CD4-positive, CD25-positive, alpha-beta regulatory T cell (primary cell): ENCODE results near the gene MYO5B. TPM values are rescaled to one million over a fixed set of nuclear protein-coding genes. Genes with fewer than 3 reads are reported as not detected.

Source experiments
- ATAC-seq, 2 donors: fragments of 150-1000 bp; cut with Tn5 transposase; one replicate each; pipeline ENCODE4 v1.10.0; 2021; ENCODE audit warnings: low read depth in 2 of 2, moderate number of reproducible peaks in 2 of 2, moderate library complexity in 1 of 2
- DNase-seq, 3 donors: peaks; one replicate each; pipeline versions ENCODE4 v3.0.0 to v3.0.0-alpha.2; 2012 to 2022; ENCODE audit warnings: mixed read lengths in 1 of 3
- H3K27ac ChIP-seq: one replicate; pipeline ENCODE4 v1.7.0; 2013; ENCODE audit warnings: mild to moderate bottlenecking, low read length; ENCODE audit not compliant: insufficient read depth, poor library complexity, severe bottlenecking
- H3K27me3 ChIP-seq: one replicate; pipeline ENCODE4 v1.7.0; 2013; ENCODE audit warnings: low read length; ENCODE audit not compliant: control insufficient read depth, insufficient read depth
- H3K36me3 ChIP-seq: one replicate; pipeline ENCODE4 v1.7.0; 2013; ENCODE audit warnings: mild to moderate bottlenecking, low read length, moderate library complexity; ENCODE audit not compliant: control insufficient read depth, insufficient read depth
- H3K4me1 ChIP-seq: 2 replicates; pipeline ENCODE4 v1.7.0; 2013; ENCODE audit warnings: mild to moderate bottlenecking, low read length; ENCODE audit not compliant: insufficient read depth, control insufficient read depth, poor library complexity, severe bottlenecking
- H3K4me3 ChIP-seq: one replicate; pipeline ENCODE4 v1.7.0; 2013; ENCODE audit warnings: low read depth, mild to moderate bottlenecking, low read length, moderate library complexity
- H3K9me3 ChIP-seq, 2 experiments: 1 replicate in 1 of 2; 2 replicates in 1 of 2; pipeline ENCODE4 v1.7.0; 2013; ENCODE audit warnings: low read length in 2 of 2, mild to moderate bottlenecking in 1 of 2, moderate library complexity in 1 of 2; ENCODE audit not compliant: control insufficient read depth in 2 of 2
- H3K27ac Mint-ChIP-seq, 3 donors: one replicate each; pipeline ENCODE4 v1.8.0; 2020 to 2022; ENCODE audit warnings: mild to moderate bottlenecking in 3 of 3, mixed read lengths in 3 of 3, moderate library complexity in 2 of 3
- H3K27me3 Mint-ChIP-seq: one replicate; pipeline ENCODE4 v1.8.0; 2022; ENCODE audit warnings: mild to moderate bottlenecking, mixed read lengths
- H3K36me3 Mint-ChIP-seq: one replicate; pipeline ENCODE4 v1.8.0; 2020; ENCODE audit warnings: mixed read lengths
- H3K4me1 Mint-ChIP-seq, 4 donors: one replicate each; pipeline ENCODE4 v1.8.0; 2020 to 2022; ENCODE audit warnings: mixed read lengths in 4 of 4, mild to moderate bottlenecking in 1 of 4
- H3K4me3 Mint-ChIP-seq, 4 donors: one replicate each; pipeline ENCODE4 v1.8.0; 2020 to 2022; ENCODE audit warnings: mild to moderate bottlenecking in 4 of 4, mixed read lengths in 4 of 4, moderate library complexity in 3 of 4
- H3K9me3 Mint-ChIP-seq, 7 donors: one replicate each; pipeline ENCODE4 v1.8.0; 2020 to 2022; ENCODE audit warnings: mixed read lengths in 7 of 7, mild to moderate bottlenecking in 3 of 7, moderate library complexity in 2 of 7
- polyA plus RNA-seq, 4 donors: library from polyadenylated mRNA; unstranded; fragments of 300-500 nt; fragmentation: Illumina TruSeq; gene quantifications; one replicate each; pipeline ENCODE4 v1.2.3, GENCODE V29; 2021
- total RNA-seq: library from RNA; stranded (reverse); gene quantifications from one replicate; pipeline ENCODE4 v1.2.3, GENCODE V29; 2022

Gene MYO5B
- total and polyA plus RNA-seq, 5 donors from 2014 or later, result 0.02 to 0.03 TPM; not detected in 3

DNA sequence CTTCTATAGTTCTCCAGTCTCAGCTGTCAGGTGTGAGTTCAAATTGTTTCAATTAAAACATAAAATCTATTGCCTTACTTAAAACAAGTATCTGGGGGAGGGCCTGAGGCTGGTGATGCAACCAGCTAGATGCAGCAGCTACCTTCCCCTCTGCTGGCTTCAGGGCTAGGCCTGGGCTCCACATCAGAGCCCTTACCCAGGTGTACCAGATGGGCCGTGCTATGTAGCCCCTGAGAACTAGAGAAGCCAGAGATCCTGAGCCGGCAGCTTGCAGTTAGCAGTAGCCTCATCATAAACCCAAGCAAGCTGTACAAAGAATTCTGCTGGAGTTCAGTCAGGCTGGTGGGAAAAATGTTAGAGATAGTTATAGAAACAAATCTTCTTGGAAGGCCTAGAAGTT, 284.0 kb downstream of the MYO5B start:
- H3K27me3 Mint-ChIP-seq, result peaks cover 8% of the 10 kb centered on the region

DNA sequence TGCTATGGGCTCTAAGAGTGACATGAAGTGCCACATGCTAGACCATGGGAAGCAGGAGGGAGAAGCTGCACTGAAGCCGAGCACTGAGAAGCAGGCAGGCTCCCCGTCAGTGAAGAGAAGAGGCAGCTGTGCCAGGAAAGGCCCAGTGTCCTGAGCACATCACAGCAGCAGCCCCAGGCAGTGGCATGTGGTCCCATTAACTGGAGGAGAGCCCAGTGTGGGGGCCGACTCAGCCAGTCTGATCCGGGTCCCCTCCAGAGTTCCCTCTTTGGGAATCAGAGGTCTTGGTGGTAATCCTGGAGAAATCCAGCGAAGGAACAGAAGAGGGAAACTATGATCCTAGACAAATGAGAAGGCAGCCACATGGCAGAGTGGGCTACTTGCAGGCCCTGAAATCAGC, 284.9 kb downstream of the MYO5B start:
- Histone ChIP-seq H3K9me3 (no peaks in the 10 kb centered on the region), H3K36me3 (no peaks in the 10 kb centered on the region), H3K4me1 (no peaks in the 10 kb centered on the region), H3K4me3 (no peak overlapping the region), H3K27ac (no peak overlapping the region), H3K27me3 (no peaks in the 10 kb centered on the region)
- Mint-ChIP-seq H3K4me1 (no peaks in the 10 kb centered on the region), H3K27me3 (peaks cover 3% of the 10 kb centered on the region), H3K36me3 (no peaks in the 10 kb centered on the region), H3K4me3 (no peak overlapping the region), H3K9me3 (peaks cover 0 to 2% (median 0%) of the 10 kb centered on the region in 7 donors), H3K27ac (no peak overlapping the region)
- DNase-seq (no peak), ATAC-seq (no peak)

More for the DNA sequence above, 284.0 kb downstream of the MYO5B start:
- no peak for ATAC-seq
- Mint-ChIP-seq H3K27ac (no peak overlapping the region), H3K4me1 (no peaks in the 10 kb centered on the region), H3K9me3 (peaks cover 0 to 5% (median 0%) of the 10 kb centered on the region in 7 donors), H3K4me3 (no peak overlapping the region), H3K36me3 (no peaks in the 10 kb centered on the region)
- Histone ChIP-seq H3K27me3 (no peaks in the 10 kb centered on the region), H3K4me3 (no peak overlapping the region), H3K4me1 (no peaks in the 10 kb centered on the region), H3K36me3 (no peaks in the 10 kb centered on the region), H3K27ac (no peak overlapping the region), H3K9me3 (no peaks in the 10 kb centered on the region)
- no peak for DNase-seq

DNA sequence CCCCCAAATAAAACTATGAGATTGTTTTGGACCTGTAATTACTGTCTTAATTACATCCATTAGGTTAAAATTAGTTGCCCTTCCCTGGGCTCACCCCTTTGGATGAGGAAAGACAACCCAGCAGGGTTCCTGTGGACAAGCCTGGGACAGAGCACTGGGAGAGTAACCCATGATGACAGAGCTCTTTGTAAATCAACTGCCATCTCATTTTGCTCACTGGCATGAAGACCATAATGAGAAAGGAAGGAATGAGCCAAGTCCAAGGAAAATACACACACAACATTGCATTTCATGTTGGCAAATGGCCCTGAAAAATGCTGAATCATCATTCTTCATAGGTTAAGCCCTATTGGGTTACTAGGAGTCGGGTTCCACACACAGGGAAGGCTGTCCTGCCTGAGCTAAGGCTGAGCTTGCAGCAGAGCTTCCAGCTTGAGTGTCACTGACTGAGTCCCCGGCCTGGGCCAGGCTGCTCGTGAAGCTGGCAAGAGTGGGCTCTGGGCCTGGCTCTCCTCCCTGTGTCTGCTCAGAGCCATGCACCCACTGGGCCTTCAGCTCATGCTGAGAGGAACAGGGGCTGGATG, 287.5 kb downstream of the MYO5B start:
- ATAC-seq, result no peak
- no peak overlapping the region for H3K27ac ChIP-seq
- H3K4me1 Mint-ChIP-seq, result no peaks in the 10 kb centered on the region

DNA sequence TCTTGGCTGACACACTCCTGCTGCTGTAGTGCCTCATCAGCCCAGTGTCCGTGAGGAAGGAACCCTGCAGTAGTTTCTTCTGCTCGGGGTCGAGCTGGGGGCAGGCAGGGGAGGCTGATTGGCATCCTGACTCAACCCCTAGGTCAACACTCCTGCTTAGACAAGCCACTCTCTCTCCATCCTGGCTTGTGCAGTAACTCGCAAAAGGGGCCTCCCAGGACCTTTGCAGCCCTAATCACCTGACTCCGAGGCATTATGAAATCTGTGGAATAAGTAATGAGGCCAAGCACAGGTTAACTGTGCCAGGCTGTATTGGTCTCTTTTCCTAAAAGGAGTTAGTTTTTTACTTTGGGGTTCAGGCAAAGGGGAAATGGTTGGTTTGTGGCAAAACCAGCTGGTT, 289.2 kb downstream of the MYO5B start:
- H3K27ac Mint-ChIP-seq, result no peak overlapping the region
- no peak overlapping the region for H3K4me3 Mint-ChIP-seq
- ATAC-seq (no peak), DNase-seq (no peak)
- no peaks in the 10 kb centered on the region for H3K4me1 Mint-ChIP-seq
- H3K9me3 Mint-ChIP-seq, result no peaks in the 10 kb centered on the region
- Histone ChIP-seq H3K4me3 (no peak overlapping the region), H3K36me3 (no peaks in the 10 kb centered on the region), H3K4me1 (no peaks in the 10 kb centered on the region), H3K9me3 (no peaks in the 10 kb centered on the region), H3K27ac (no peak overlapping the region), H3K27me3 (no peaks in the 10 kb centered on the region)
- H3K36me3 Mint-ChIP-seq, result no peaks in the 10 kb centered on the region
- H3K27me3 Mint-ChIP-seq, result no peaks in the 10 kb centered on the region

More for the DNA sequence above, 287.5 kb downstream of the MYO5B start:
- no peaks in the 10 kb centered on the region for H3K4me1 ChIP-seq
- Mint-ChIP-seq H3K4me3 (no peak overlapping the region), H3K9me3 (no peaks in the 10 kb centered on the region), H3K27ac (no peak overlapping the region), H3K27me3 (no peaks in the 10 kb centered on the region), H3K36me3 (no peaks in the 10 kb centered on the region)
- H3K9me3 ChIP-seq, result no peaks in the 10 kb centered on the region
- no peak overlapping the region for H3K4me3 ChIP-seq
- DNase-seq, result no peak
- H3K36me3 ChIP-seq, result no peaks in the 10 kb centered on the region
- no peaks in the 10 kb centered on the region for H3K27me3 ChIP-seq

DNA sequence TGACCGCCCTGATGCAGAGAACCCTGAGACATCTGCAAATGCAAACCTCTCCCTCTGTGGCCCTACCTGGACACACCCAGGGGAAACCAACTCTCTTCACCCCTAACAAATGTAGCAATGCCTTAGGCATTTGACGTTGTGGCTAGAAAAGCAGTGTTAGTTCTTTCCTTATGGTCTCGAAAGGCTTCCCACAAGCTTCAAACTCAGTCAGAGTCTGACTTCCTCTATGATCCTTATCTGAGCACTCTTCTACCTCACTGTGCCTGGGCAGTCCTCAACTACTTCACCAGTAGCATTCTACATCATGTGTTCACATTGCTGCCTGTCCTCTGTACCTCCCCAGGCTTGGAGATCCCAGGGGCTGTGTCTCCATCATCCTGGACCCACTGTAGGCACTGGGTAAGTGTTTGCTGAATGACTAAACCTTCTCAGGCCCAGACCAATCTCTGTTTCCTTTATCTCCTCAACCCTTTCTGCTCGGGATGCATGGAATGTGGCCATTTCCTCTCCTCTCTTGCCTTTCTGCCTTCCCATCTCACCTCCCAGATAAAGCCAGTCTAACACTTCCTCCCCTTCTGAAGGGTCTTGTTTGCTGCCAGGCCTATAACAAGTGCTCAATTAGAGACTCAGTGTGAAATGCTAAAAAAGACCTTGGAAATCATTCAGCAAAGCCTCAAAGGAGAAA, 289.9 kb downstream of the MYO5B start:
- Histone ChIP-seq H3K36me3 (no peaks in the 10 kb centered on the region), H3K4me3 (no peak overlapping the region), H3K27ac (no peak overlapping the region), H3K4me1 (no peaks in the 10 kb centered on the region), H3K27me3 (no peaks in the 10 kb centered on the region), H3K9me3 (no peaks in the 10 kb centered on the region)
- Mint-ChIP-seq H3K4me1 (no peaks in the 10 kb centered on the region), H3K9me3 (no peaks in the 10 kb centered on the region), H3K4me3 (no peak overlapping the region), H3K36me3 (no peaks in the 10 kb centered on the region), H3K27me3 (no peaks in the 10 kb centered on the region), H3K27ac (no peak overlapping the region)
- DNase-seq (no peak), ATAC-seq (no peak)

DNA sequence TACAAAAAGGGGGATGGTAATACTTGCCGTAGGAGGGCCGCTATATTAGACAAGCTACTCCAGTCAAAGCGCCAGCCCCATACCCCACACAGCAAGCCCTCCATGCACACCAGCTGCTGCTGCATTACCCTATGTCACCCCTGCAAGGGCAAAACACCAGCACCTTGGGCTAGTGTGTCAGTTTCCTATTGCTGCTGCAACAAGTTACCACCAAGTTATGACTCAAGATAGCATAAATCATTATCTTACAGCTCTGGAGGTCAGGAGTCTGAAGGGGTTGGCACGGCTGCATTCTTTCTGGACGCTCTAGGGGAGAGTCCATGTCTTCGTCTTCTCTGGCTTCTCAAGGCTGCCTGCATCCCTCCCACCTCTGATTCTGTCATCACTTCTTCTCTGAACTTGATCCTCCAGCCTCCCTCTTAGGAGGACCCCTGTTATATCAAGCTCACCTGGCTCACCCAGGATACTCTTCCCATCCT, 293.0 kb downstream of the MYO5B start:
- no peak overlapping the region for H3K27ac ChIP-seq
- DNase-seq (no peak), ATAC-seq (no peak)
- Mint-ChIP-seq H3K4me3 (no peak overlapping the region), H3K9me3 (peaks cover 0 to 2% (median 0%) of the 10 kb centered on the region in 7 donors), H3K36me3 (no peaks in the 10 kb centered on the region), H3K4me1 (no peaks in the 10 kb centered on the region), H3K27me3 (peaks cover 4% of the 10 kb centered on the region), H3K27ac (no peak overlapping the region)
- H3K36me3 ChIP-seq, result no peaks in the 10 kb centered on the region
- no peaks in the 10 kb centered on the region for H3K9me3 ChIP-seq
- no peaks in the 10 kb centered on the region for H3K4me1 ChIP-seq
- no peaks in the 10 kb centered on the region for H3K27me3 ChIP-seq
- no peak overlapping the region for H3K4me3 ChIP-seq

DNA sequence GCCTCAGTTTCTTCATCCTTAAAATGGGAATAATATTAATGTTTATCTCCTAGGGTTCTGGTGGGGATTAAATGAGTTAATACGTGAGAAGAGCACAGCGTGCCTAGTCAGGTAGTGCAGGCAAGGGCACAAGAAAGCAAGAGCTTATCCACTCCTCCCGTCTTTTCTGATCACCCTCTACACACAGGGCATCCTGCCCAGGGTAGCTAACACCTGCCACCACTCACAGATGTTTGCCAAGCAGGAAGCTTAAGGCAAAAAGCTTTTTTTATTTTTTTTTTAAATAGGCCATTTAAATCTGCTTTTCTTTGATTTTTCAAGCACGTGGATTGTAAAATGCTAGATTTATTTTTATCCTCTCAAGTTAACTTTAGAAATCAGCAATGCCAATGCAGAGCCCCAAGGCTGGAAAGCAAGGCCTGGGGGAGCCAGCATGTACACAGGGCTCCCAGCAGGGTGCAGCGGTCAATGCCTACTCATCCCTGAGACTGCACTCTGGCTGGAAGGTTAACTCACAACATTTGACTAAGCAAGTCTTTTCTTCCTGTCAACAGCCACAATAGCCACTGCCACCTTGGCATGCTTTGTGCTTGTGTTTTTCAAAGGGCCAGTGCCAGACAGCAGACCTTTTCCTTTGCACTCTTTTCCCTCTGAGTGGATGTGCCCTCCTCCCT, 295.2 kb downstream of the MYO5B start:
- H3K4me3 ChIP-seq, result no peak overlapping the region
- no peaks in the 10 kb centered on the region for H3K36me3 ChIP-seq
- H3K4me1 ChIP-seq, result no peaks in the 10 kb centered on the region
- H3K9me3 Mint-ChIP-seq, result peaks cover 0 to 2% (median 0%) of the 10 kb centered on the region in 7 donors
- DNase-seq, result no peak
- no peak overlapping the region for H3K27ac ChIP-seq
- H3K27me3 ChIP-seq, result no peaks in the 10 kb centered on the region
- no peaks in the 10 kb centered on the region for H3K4me1 Mint-ChIP-seq
- no peak overlapping the region for H3K4me3 Mint-ChIP-seq
- H3K36me3 Mint-ChIP-seq, result no peaks in the 10 kb centered on the region
- no peaks in the 10 kb centered on the region for H3K9me3 ChIP-seq
- peaks cover 4% of the 10 kb centered on the region for H3K27me3 Mint-ChIP-seq
- ATAC-seq, result no peak
- H3K27ac Mint-ChIP-seq, result no peak overlapping the region
